Suprapubic skin (tissue), 3 donors: ENCODE data around the gene PDE4D.

ENCODE experiments used
- EP300 ChIP-seq: sonication (generic); formaldehyde crosslinking; IDR thresholded peaks from one replicate; pipeline ENCODE4 v1.6.1; 2017; ENCODE audit warnings: antibody characterized with exemption
- POLR2A ChIP-seq, 2 donors: fragments of 450-650 bp; IDR thresholded peaks; one replicate each; pipeline ENCODE4 v1.6.1; 2017; ENCODE audit warnings: antibody characterized with exemption in 2 of 2, mild to moderate bottlenecking in 2 of 2, moderate library complexity in 2 of 2
- TF ChIP-seq, protein P1 (sequence below), 2 donors: fragments of 200-600 bp in 1 of 2; fragments of 450-650 bp in 1 of 2; sonication (generic) in 1 of 2; IDR thresholded peaks; one replicate each; pipeline ENCODE4 v1.5.1; 2016 to 2019; ENCODE audit warnings: antibody characterized with exemption in 2 of 2, mild to moderate bottlenecking in 1 of 2, moderate library complexity in 1 of 2

DNA sequence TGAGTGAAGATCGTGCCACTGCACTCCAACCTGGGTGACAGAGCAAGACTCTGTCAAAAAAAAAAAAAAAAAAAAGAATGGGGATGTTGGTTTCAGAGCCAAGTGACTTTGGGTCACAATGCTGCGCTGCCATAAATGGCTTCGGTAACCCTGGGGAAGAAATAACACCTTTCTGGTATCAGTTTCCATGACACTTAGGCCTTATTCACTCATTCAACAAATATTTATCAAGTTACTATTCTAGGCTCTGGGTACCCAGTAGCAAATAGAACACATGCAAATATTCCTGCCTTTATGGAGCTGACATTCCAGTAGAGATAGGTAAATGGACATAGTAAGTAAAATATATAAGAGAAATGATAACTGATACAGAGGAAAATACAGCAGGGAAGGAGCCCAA is 454.2 kb downstream of the PDE4D start:
- TF ChIP-seq POLR2A (IDR thresholded peaks at IDR 0.05) (no peak), EP300 (no peak)
- TF ChIP-seq, protein P1, sequence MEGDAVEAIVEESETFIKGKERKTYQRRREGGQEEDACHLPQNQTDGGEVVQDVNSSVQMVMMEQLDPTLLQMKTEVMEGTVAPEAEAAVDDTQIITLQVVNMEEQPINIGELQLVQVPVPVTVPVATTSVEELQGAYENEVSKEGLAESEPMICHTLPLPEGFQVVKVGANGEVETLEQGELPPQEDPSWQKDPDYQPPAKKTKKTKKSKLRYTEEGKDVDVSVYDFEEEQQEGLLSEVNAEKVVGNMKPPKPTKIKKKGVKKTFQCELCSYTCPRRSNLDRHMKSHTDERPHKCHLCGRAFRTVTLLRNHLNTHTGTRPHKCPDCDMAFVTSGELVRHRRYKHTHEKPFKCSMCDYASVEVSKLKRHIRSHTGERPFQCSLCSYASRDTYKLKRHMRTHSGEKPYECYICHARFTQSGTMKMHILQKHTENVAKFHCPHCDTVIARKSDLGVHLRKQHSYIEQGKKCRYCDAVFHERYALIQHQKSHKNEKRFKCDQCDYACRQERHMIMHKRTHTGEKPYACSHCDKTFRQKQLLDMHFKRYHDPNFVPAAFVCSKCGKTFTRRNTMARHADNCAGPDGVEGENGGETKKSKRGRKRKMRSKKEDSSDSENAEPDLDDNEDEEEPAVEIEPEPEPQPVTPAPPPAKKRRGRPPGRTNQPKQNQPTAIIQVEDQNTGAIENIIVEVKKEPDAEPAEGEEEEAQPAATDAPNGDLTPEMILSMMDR (IDR thresholded peaks at IDR 0.05), result no peak
